Activated T-helper 17 cell treated with anti-CD3 and anti-CD28 coated beads, Interleukin-2, amount 50 U/mL, for 72 hours (primary cell): ENCODE data around the gene SH3TC2. TPM values are rescaled to one million over a fixed set of nuclear protein-coding genes. Genes with fewer than 3 reads are reported as not detected.
"Not testable (repeated sequence)": the region's sequence is repeated elsewhere in the genome, so short reads cannot be mapped to it uniquely, and the experiment has no call there.

Source experiments
- ATAC-seq: fragments of 150-1000 bp; cut with Tn5 transposase; replicated peaks from 2 replicates; pipeline ENCODE4 v1.10.0; 2021; ENCODE audit warnings: mild to moderate bottlenecking, moderate library complexity
- H3K27ac Mint-ChIP-seq: one replicate; pipeline ENCODE4 v1.8.0; 2022; ENCODE audit warnings: mixed read lengths
- H3K27me3 Mint-ChIP-seq: one replicate; pipeline ENCODE4 v1.8.0; 2022; ENCODE audit warnings: mixed read lengths
- H3K36me3 Mint-ChIP-seq: one replicate; pipeline ENCODE4 v1.8.0; 2022; ENCODE audit warnings: low read depth, mild to moderate bottlenecking, mixed read lengths
- H3K4me1 Mint-ChIP-seq: one replicate; pipeline ENCODE4 v1.8.0; 2022; ENCODE audit warnings: mixed read lengths
- H3K4me3 Mint-ChIP-seq: one replicate; pipeline ENCODE4 v1.8.0; 2022; ENCODE audit warnings: mild to moderate bottlenecking, mixed read lengths
- H3K9me3 Mint-ChIP-seq: one replicate; pipeline ENCODE4 v1.8.0; 2022; ENCODE audit warnings: mixed read lengths
- total RNA-seq, 2 donors: library from RNA; stranded (reverse); gene quantifications; one replicate each; pipeline ENCODE4 v1.2.3, GENCODE V29; 2022

SH3TC2 gene
- total RNA-seq = not detected

DNA sequence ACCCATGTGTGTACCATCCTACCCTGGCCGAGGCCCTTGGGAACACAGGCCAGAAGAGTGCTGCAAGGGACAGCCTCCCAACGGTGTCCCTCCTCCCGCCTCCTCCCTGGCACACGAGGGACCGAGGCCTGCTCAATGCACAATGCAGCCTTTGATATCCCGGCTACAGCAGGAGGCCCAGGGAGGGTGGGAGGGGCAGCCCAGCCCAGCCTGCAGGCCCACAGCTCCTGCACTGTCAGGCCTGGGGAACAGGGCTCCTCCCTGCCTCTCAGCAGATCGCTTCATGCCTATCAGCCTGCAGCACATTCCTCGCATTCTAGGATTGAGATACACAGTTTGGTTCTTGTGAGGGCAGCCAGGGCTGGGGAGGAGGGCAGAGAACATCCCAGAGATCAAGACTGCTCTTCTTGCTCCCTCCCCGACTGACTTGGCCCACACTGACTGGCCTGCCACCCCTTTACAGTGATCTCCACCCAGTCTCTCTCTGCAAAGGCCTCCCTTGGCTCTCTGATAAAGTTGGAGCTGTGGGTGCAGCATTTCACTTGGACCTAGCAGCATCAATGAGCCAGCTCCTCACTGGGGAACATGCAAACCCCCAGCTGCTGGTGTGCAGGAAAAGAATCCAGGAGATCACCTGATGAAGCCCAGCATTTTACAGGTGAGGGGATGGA lies at the start of gene SH3TC2:
TSS of gene SH3TC2 (minus strand) at position 46 of the 671 bp plus-strand sequence. CDS start at position 6, 40 bp downstream.
- peaks cover 6% of the 10 kb centered on the region for H3K9me3 Mint-ChIP-seq
- H3K4me1 Mint-ChIP-seq = no peaks in the 10 kb centered on the region
- no peaks in the 10 kb centered on the region for H3K36me3 Mint-ChIP-seq
- peaks cover 20% of the 10 kb centered on the region for H3K27me3 Mint-ChIP-seq
- H3K4me3 Mint-ChIP-seq = no peak within 1 kb of the TSS
- no peak within 1 kb of the TSS for H3K27ac Mint-ChIP-seq
- no peak for ATAC-seq

DNA sequence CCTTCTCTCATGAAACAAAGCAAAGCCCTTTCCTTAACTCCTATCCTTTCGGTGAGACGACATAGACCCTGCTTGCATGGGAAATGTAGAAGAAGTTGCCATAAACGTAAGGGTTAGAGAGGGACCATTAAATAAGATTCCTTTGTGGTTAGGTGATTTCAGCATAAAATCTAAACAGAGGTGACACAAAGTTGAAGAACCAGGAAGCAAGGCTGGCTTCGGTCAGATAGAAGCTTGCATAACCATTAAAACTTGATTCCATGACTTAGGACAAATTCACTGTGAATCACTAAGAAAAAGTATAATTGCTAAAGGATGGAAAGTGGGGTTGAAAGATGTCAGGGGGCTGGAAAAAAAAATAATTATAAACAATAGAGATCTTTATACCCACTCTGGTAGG lies 47.5 kb upstream of the SH3TC2 start:
- H3K4me1 Mint-ChIP-seq = no peaks in the 10 kb centered on the region
- no peaks in the 10 kb centered on the region for H3K36me3 Mint-ChIP-seq
- no peaks in the 10 kb centered on the region for H3K9me3 Mint-ChIP-seq
- no peaks in the 10 kb centered on the region for H3K27me3 Mint-ChIP-seq
- H3K4me3 Mint-ChIP-seq = no peak overlapping the region
- no peak overlapping the region for H3K27ac Mint-ChIP-seq
- no peak for ATAC-seq

DNA sequence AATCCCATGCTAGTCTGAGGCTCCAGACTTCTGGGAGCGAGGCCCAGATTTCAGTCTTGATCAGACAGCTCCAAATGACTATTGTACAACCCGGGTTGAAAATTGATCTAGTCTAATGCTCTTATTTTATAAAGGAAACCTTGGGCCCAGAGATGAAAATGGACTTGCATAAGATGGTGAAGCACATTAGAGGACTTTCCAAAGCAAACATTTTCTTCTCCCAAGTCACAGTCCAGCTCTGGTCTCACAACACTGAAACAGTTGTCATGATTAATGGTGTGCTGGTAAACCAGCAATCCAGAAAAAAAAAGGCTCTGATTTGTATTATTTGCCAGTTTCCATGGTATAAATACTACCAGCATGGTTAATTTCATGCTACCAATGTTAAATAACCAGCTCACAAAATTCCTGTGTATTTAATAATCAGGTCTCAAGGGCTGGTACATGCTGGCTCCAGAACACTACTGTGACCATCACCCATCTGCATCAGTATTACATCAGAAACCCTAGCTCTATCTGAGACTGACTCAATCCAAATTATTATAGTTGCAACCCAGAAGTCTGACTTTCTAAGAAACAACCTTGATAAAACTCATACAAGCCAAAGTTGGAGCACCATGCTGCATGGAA lies 45.9 kb upstream of the SH3TC2 start:
- H3K9me3 Mint-ChIP-seq = no peaks in the 10 kb centered on the region
- no peaks in the 10 kb centered on the region for H3K4me1 Mint-ChIP-seq
- no peak for ATAC-seq
- H3K27me3 Mint-ChIP-seq = no peaks in the 10 kb centered on the region
- no peaks in the 10 kb centered on the region for H3K36me3 Mint-ChIP-seq
- H3K4me3 Mint-ChIP-seq = no peak overlapping the region
- no peak overlapping the region for H3K27ac Mint-ChIP-seq

DNA sequence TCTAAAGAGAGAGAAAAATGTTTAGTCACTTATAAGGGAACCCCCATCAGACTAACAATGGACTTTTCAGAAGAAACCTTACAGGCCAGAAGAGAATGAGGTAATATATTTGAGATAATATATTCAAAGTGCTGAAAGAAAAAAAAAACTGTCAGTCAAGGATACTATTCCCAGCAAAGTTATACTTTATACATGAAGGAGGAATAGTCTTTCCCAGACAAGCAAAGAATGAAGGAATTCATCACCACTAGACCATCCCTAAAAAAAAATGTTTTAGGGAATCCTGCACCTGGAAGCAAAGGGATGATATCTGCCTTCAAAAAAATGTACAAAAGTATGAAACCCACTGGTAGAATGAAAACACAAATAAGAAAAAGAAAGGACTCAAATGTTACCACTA lies 37.5 kb upstream of the SH3TC2 start:
- Mint-ChIP-seq H3K27ac (no peak overlapping the region), H3K4me1 (no peaks in the 10 kb centered on the region), H3K27me3 (peaks cover 10% of the 10 kb centered on the region), H3K9me3 (peaks cover 23% of the 10 kb centered on the region), H3K36me3 (no peaks in the 10 kb centered on the region), H3K4me3 (no peak overlapping the region)
- no peak for ATAC-seq

DNA sequence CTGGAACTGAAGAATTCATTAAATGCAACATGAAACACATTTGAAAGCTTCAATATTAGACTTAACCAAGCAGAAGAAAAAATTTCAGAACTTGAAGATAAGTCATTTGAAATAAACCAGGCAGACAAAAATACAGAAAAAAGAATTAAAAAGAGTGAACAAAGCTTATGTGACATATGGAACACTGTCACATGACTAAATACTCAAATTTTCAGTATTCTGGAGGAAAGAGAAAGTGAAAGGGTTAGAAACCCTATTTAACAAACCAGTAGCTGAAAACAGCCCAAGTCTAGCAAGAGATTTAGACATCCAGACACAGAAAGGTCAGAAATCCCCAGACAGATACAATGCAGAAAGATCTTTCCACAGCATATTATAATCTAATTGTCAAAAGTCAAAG lies 37.1 kb upstream of the SH3TC2 start:
- ATAC-seq = no peak
- Mint-ChIP-seq H3K27me3 (peaks cover 10% of the 10 kb centered on the region), H3K4me1 (no peaks in the 10 kb centered on the region), H3K27ac (no peak overlapping the region), H3K4me3 (no peak overlapping the region), H3K9me3 (peaks cover 23% of the 10 kb centered on the region), H3K36me3 (no peaks in the 10 kb centered on the region)

DNA sequence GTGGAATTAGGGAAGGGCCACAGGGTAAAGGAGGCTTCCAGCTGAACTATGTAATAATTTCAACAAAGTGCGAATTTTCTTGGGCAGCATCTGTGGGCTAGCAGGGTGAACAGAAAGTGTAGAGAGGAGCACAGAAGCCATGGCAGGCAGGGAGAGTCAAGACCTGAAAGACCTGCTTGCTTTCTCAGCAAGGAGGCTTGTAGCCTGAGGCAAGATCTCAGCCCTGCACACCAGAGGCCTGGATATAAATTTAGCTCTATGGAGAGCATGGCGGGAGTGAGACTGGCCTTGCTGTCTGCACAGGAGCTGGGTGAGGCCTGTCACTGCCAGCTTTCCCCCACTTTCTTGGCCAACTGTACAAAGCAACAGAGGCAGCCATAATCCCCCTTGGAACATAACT lies 32.1 kb upstream of the SH3TC2 start:
- H3K36me3 Mint-ChIP-seq = no peaks in the 10 kb centered on the region
- H3K9me3 Mint-ChIP-seq = peaks cover 18% of the 10 kb centered on the region
- H3K27me3 Mint-ChIP-seq = peaks cover 17% of the 10 kb centered on the region
- no peak overlapping the region for H3K27ac Mint-ChIP-seq
- no peak for ATAC-seq
- H3K4me3 Mint-ChIP-seq = no peak overlapping the region
- no peaks in the 10 kb centered on the region for H3K4me1 Mint-ChIP-seq

DNA sequence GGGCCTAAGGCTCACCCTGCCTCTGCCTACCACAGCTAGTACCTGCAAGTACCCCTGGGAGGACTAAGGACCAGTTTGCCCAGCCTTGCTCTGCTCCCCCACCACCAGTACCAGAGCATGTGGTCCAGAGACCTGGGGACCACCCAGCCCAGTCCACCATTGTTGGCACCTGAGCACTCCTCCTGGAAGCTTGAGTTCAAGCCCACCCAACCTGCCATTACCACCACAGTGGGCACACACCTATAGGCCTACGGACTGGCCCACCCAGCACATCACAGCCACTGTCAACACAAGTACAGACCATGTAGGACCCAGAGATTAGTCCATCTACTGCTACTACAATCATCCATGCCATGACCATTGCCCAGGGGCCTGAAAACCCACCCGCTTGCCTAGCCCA lies 30.8 kb upstream of the SH3TC2 start:
- no peak for ATAC-seq
- Mint-ChIP-seq H3K36me3 (no peaks in the 10 kb centered on the region), H3K4me3 (no peak overlapping the region), H3K27ac (no peak overlapping the region), H3K9me3 (peaks cover 8% of the 10 kb centered on the region), H3K4me1 (no peaks in the 10 kb centered on the region), H3K27me3 (peaks cover 20% of the 10 kb centered on the region)

DNA sequence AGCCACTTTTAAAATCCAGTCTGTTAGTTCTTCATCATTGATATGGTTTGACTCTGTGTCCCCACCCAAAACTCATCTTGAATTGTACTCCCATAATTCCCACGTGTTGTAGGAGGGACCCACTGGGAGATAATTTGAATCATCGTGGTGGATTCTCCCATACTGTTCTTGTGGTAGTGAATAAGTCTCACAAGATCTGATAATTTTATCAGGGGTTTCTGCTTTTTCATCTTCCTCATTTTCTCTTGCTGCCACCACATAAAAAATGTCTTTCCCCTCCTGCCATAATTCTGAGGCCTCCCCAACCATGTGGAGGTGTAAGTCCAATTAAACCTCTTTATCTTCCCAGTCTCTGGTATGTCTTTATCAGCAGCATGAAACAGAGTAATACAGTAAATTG lies 26.9 kb upstream of the SH3TC2 start:
- H3K4me1 Mint-ChIP-seq = no peaks in the 10 kb centered on the region
- peaks cover 4% of the 10 kb centered on the region for H3K9me3 Mint-ChIP-seq
- H3K27ac Mint-ChIP-seq = no peak overlapping the region
- no peak overlapping the region for H3K4me3 Mint-ChIP-seq
- H3K36me3 Mint-ChIP-seq = no peaks in the 10 kb centered on the region
- peaks cover 16% of the 10 kb centered on the region for H3K27me3 Mint-ChIP-seq
- ATAC-seq = no peak

DNA sequence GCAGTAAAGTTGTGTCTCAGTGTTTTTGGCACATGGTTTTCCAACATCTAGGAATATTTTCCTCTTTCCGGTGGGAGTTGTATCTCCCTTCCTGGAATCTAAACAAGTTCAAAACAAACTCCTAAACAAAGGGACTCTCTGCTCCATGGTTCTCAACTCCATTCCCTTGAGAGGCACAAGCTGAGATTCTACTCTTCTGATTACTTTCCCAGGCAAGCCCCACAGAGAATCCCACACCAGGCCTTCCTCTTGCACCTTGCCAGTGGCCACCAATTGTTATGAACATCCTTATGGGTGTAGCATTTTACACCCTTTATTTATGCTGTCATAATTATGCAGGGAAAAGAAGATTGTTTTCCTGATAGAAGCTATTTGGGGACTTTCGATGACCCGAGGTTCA lies 25.8 kb upstream of the SH3TC2 start:
- Mint-ChIP-seq H3K9me3 (peaks cover 4% of the 10 kb centered on the region), H3K36me3 (no peaks in the 10 kb centered on the region), H3K4me3 (no peak overlapping the region), H3K27ac (no peak overlapping the region), H3K4me1 (no peaks in the 10 kb centered on the region), H3K27me3 (peaks cover 17% of the 10 kb centered on the region)
- no peak for ATAC-seq

DNA sequence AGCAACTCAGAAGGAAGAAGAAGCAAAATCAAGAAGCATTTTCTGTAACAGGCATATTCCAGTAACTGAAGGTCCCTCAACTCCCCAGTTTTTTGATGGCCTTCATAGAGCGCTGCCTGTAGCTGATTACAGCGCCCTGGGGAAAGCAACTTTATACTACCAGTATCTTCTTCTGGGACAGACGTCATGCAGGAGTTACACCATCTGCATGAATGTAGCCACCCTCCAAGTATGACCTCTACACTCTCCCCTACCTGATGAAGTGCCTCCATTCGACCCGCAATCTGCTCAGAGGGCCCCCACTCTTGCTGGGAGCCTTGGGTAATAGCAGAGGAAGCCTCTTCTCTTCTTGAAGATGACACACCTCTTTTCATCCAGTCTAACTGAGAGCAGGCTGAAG lies 21.0 kb upstream of the SH3TC2 start:
- H3K4me3 Mint-ChIP-seq = no peak overlapping the region
- H3K27me3 Mint-ChIP-seq = peaks cover 7% of the 10 kb centered on the region
- peaks cover 7% of the 10 kb centered on the region for H3K4me1 Mint-ChIP-seq
- H3K36me3 Mint-ChIP-seq = no peaks in the 10 kb centered on the region
- ATAC-seq = no peak
- no peaks in the 10 kb centered on the region for H3K9me3 Mint-ChIP-seq
- no peak overlapping the region for H3K27ac Mint-ChIP-seq

DNA sequence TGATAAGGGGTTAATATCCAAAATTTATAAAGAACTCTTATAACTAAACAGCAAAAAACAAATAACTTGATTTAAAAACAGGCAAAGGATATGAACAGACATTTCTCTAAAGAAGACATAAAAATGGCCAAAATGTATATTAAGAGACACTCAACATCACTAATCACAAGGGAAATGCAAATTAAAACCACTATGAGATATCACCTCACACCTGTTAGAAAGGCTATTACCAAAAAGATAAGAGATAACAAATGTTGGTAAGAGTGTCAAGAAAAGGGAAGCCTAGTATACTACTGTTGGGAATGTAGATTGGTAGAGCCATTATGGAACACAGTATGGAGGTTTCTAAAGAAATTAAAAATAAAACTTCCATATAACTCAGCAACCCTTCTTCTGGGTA lies 19.4 kb upstream of the SH3TC2 start:
- Mint-ChIP-seq H3K4me3 (no peak overlapping the region), H3K27ac (no peak overlapping the region), H3K4me1 (peaks cover 7% of the 10 kb centered on the region), H3K27me3 (peaks cover 7% of the 10 kb centered on the region), H3K36me3 (no peaks in the 10 kb centered on the region), H3K9me3 (no peaks in the 10 kb centered on the region)
- no peak for ATAC-seq

DNA sequence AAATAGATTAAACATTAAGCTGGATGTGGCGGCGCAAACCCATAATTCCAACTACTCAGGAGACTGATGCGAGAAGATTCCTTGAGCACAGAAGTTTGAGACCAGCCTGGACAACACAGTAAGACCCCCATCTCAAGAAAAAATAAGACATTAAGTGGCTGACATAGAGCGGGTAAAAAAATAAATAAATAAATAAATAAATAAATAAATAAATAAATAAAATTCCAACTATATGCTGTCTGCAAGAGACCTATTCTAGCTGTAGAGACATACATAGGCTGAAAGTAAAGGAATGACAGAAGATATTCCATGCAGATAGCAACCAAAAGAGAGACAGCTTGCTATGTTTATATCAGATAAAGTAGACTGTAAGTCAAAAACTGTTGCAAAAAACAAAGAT lies 17.4 kb upstream of the SH3TC2 start:
- no peaks in the 10 kb centered on the region for H3K36me3 Mint-ChIP-seq
- H3K4me1 Mint-ChIP-seq = peaks cover 7% of the 10 kb centered on the region
- ATAC-seq = no peak
- H3K27ac Mint-ChIP-seq = no peak overlapping the region
- H3K4me3 Mint-ChIP-seq = no peak overlapping the region
- H3K27me3 Mint-ChIP-seq = peaks cover 7% of the 10 kb centered on the region
- peaks cover 5% of the 10 kb centered on the region for H3K9me3 Mint-ChIP-seq

DNA sequence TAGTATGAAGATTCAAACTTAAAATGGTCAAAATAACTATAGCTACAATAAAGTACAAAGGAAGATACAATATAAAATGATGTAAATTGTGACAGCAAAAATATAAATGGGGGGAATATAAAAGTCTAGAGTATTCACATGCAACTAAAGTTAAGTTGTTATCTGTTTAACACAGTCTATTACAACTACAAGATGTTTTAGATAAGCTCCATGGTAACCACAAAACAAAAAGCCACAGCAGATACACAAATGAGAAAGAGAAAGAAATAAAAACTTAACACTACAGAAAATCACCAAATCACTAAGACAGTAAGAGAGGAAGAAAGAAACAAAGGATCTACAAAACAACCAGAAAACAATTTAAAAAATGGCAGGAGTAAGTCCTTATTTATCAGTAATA lies 17.0 kb upstream of the SH3TC2 start:
- H3K4me1 Mint-ChIP-seq = peaks cover 7% of the 10 kb centered on the region
- no peak overlapping the region for H3K27ac Mint-ChIP-seq
- H3K36me3 Mint-ChIP-seq = no peaks in the 10 kb centered on the region
- no peak for ATAC-seq
- peaks cover 7% of the 10 kb centered on the region for H3K27me3 Mint-ChIP-seq
- H3K4me3 Mint-ChIP-seq = no peak overlapping the region
- H3K9me3 Mint-ChIP-seq = peaks cover 5% of the 10 kb centered on the region

DNA sequence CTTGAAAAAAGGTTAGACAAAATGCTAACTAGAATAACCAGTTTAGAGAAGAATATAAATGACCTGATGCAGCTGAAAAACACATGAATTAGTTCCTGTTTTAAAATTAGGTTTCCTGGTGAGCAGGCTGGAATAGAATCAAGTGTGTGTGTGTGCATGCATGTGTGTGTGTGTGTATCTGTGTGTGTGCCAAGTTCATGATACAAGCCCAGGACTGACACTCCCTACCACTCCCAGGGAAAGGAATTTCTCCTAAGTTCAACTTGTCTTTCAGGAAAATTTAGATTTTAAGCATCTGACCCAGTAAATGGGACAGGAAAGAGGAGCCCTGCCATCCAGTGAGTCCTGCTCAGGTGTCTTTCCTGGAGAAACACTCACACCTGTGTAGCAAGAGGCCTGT lies 11.2 kb upstream of the SH3TC2 start:
- not testable (repeated sequence) for H3K4me1 Mint-ChIP-seq, H3K27ac Mint-ChIP-seq, H3K36me3 Mint-ChIP-seq, H3K4me3 Mint-ChIP-seq, ATAC-seq, H3K9me3 Mint-ChIP-seq
- H3K27me3 Mint-ChIP-seq = peaks cover 14% of the 10 kb centered on the region

DNA sequence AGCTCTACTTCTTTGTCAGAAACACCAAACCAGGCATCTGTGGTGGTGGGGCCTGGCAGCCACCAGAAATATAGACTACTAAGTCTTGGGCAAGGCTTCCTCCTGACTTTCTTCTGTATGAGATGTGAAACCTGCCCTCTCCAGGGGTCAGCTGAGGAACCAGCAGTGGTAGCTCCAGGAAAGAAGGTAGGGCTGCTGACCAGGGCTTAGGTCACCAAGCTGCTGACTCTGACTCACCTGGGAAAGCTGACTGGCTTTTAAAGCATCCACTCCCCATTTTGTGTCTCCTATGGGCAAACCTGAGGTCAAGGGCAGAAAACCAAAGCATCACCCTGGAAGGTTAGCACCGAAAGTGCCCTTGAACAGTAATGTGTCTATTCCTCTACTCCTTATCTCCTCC lies 10.4 kb upstream of the SH3TC2 start:
- Mint-ChIP-seq H3K9me3 (peaks cover 9% of the 10 kb centered on the region), H3K27me3 (peaks cover 14% of the 10 kb centered on the region), H3K4me3 (no peak overlapping the region), H3K4me1 (no peaks in the 10 kb centered on the region), H3K36me3 (no peaks in the 10 kb centered on the region), H3K27ac (no peak overlapping the region)
- ATAC-seq = no peak
